OCI-LY3 (cell line): ENCODE measurements around the gene PFKFB3.
"Not testable (repeated sequence)": the region's sequence is repeated elsewhere in the genome, so short reads cannot be mapped to it uniquely, and the experiment has no call there.

ENCODE experiments used
- H2AFZ ChIP-seq: fragments of 200-600, 300-600 bp; shearing (Covaris generic); 2 replicates; pipeline ENCODE4 v1.6.0; 2014; ENCODE audit warnings: antibody characterized with exemption, low read depth, low read length
- H3K27ac ChIP-seq: fragments of 200-600, 300-600 bp; sonication (generic); 2 replicates; pipeline ENCODE4 v1.5.1; 2014; ENCODE audit warnings: mild to moderate bottlenecking, low read length, moderate library complexity, mixed read lengths
- H3K27me3 ChIP-seq: fragments of 200-600, 300-600 bp; sonication (generic); 2 replicates; pipeline ENCODE4 v1.6.1; 2014; ENCODE audit warnings: low read depth, low read length, mixed read lengths
- H3K36me3 ChIP-seq: fragments of 200-600, 300-600 bp; sonication (generic); replicated peaks from 2 replicates; pipeline ENCODE3; 2014; ENCODE audit warnings: low read depth, low read length, mixed read lengths
- H3K4me1 ChIP-seq: fragments of 300-600, 200-600 bp; sonication (generic); 2 replicates; pipeline ENCODE4 v1.6.1; 2014; ENCODE audit warnings: low read length, mixed read lengths
- H3K4me2 ChIP-seq: fragments of 200-600, 300-600 bp; sonication (generic); 2 replicates; pipeline ENCODE4 v1.6.1; 2014; ENCODE audit warnings: low read length, mixed read lengths
- H3K4me3 ChIP-seq: fragments of 300-600, 200-600 bp; sonication (generic); 2 replicates; pipeline ENCODE4 v1.5.1; 2014; ENCODE audit warnings: antibody characterized with exemption, mild to moderate bottlenecking, low read length, moderate library complexity
- H3K79me2 ChIP-seq: fragments of 300-600, 200-600 bp; shearing (Covaris generic); 2 replicates; pipeline ENCODE4 v1.6.1; 2014; ENCODE audit warnings: mild to moderate bottlenecking, low read length, mixed read lengths
- H3K9ac ChIP-seq: fragments of 300-600, 200-600 bp; shearing (Covaris generic); 2 replicates; pipeline ENCODE4 v1.6.0; 2014; ENCODE audit warnings: mild to moderate bottlenecking, low read length, moderate library complexity
- H3K9me3 ChIP-seq: fragments of 200-600, 300-600 bp; shearing (Covaris generic); 2 replicates; pipeline ENCODE4 v1.6.1; 2014; ENCODE audit warnings: low read length, mixed read lengths; ENCODE audit not compliant: insufficient read depth
- H4K20me1 ChIP-seq: fragments of 200-600, 300-600 bp; sonication (generic); 2 replicates; pipeline ENCODE4 v1.6.1; 2016; ENCODE audit warnings: low read length, mixed read lengths; ENCODE audit not compliant: insufficient read depth
- EZH2phosphoT487 ChIP-seq: fragments of 200-600 bp; shearing (Covaris generic); IDR thresholded peaks from 2 replicates; pipeline ENCODE4 v1.6.1; 2018; ENCODE audit warnings: antibody characterized with exemption, mixed run types, low read depth
- TF ChIP-seq, protein P1 (sequence below): fragments of 200-600, 300-600 bp; sonication (generic); IDR thresholded peaks from 2 replicates; pipeline ENCODE4 v1.5.1; 2014; ENCODE audit warnings: antibody characterized with exemption, low read length, low read depth

Gene PFKFB3

DNA sequence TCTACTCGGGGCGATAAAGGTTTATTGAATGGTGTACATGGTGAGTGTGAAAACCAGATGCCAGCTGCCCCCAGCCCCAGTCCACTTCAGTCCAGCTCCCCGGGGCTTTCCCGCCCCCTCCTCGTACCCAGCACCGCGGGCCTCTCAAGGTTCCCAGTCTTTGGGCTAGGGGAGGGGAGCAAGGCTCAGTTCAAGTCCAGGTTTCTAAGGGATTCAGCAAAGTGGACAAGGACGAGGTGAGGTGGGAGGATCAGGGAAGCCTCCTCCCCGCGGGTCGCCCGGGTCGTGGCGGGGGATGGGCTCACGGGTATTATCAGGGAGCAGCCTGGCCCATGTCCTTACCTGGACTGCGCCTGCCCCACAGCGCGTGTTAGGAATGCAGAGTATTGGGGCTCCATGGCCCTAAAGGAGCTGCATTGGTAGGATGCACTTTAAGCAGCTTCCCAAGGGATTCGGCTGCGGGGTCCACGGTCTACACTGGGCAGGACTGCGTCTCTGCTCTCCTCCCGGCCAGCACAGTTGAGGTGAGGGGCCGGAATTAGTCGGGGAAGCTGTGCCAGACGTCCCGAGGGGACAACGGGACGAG, 541 bp upstream of the PFKFB3 start:
- H3K27ac ChIP-seq: peak overlapping the region; percentile 71
- peaks cover 20% of the 10 kb centered on the region for H4K20me1 ChIP-seq
- H3K9ac ChIP-seq: peak overlapping the region; percentile 77
- peak overlapping the region; percentile 98 for H3K4me3 ChIP-seq
- no peak for TF ChIP-seq EZH2phosphoT487
- TF ChIP-seq, protein P1, sequence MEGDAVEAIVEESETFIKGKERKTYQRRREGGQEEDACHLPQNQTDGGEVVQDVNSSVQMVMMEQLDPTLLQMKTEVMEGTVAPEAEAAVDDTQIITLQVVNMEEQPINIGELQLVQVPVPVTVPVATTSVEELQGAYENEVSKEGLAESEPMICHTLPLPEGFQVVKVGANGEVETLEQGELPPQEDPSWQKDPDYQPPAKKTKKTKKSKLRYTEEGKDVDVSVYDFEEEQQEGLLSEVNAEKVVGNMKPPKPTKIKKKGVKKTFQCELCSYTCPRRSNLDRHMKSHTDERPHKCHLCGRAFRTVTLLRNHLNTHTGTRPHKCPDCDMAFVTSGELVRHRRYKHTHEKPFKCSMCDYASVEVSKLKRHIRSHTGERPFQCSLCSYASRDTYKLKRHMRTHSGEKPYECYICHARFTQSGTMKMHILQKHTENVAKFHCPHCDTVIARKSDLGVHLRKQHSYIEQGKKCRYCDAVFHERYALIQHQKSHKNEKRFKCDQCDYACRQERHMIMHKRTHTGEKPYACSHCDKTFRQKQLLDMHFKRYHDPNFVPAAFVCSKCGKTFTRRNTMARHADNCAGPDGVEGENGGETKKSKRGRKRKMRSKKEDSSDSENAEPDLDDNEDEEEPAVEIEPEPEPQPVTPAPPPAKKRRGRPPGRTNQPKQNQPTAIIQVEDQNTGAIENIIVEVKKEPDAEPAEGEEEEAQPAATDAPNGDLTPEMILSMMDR: no peak
- H3K79me2 ChIP-seq: peaks cover 18% of the 10 kb centered on the region
- peaks cover 16% of the 10 kb centered on the region for H3K4me1 ChIP-seq
- H2AFZ ChIP-seq: no peak overlapping the region
- no peaks in the 10 kb centered on the region for H3K9me3 ChIP-seq
- H3K27me3 ChIP-seq: no peaks in the 10 kb centered on the region
- peaks cover 11% of the 10 kb centered on the region for H3K36me3 ChIP-seq
- peak overlapping the region; percentile 100 for H3K4me2 ChIP-seq

DNA sequence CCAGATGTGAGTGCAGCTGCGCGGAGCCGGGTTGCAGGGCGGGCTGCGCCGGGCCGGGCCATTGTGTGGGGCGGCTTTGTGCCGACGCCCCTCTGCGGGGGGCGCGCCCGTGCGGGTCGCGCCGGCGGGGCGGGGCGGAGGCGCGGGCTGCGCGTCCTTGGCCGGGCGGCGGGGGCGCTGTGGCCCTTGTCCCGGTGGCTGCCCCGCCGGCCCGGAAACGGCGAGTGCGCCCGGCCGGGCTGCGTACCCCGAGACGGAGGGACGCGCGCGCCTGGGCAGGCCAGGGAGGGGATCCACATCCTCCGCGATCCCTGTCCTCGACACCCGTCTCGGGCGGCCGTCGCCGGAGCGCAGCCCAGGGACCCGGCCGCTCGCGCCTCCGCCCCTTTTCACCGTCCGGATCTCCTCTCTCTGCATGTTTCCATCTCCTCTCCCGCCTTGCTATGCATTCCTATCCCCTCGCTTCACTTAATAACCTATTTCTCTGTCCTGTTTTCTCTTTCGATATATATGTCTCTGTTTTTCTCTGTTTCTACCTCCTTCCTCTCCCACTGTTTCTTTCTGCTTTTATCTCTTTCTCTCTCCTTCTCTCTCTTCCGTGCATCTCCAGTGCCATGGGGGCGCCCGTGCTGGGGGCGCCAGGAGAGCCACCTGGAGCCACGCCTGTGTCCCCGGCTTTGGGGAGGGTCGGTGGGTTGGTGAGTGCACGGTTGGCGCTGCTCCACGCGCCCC, 765 bp downstream of the PFKFB3 start:
- H3K4me1 ChIP-seq: peaks cover 16% of the 10 kb centered on the region
- H4K20me1 ChIP-seq: peaks cover 33% of the 10 kb centered on the region
- TF ChIP-seq, protein P1: no peak
- TF ChIP-seq EZH2phosphoT487: no peak
- H3K9me3 ChIP-seq: no peaks in the 10 kb centered on the region
- H3K27ac ChIP-seq: peak overlapping the region; percentile 46
- H3K79me2 ChIP-seq: peaks cover 27% of the 10 kb centered on the region
- peak overlapping the region; percentile 100 for H3K4me2 ChIP-seq
- no peak overlapping the region for H2AFZ ChIP-seq
- peaks cover 11% of the 10 kb centered on the region for H3K36me3 ChIP-seq
- no peaks in the 10 kb centered on the region for H3K27me3 ChIP-seq
- H3K4me3 ChIP-seq: peak overlapping the region; percentile 98
- H3K9ac ChIP-seq: peak overlapping the region; percentile 72

DNA sequence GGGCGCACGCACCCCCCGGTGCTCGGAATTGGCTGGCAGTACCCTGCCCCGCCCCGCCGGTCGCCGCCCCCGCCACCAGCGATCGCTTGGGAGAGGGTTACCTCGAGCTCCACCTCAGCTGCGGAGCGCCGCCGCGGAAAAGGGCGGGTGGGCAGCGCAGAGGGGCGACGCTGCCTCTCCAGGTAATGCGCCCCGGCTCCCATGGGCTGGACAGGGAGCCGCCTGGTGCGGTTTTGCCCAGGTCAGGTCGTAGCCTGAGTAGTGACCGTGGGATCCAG, 1.3 kb downstream of the PFKFB3 start:
- H3K9ac ChIP-seq: peak overlapping the region; percentile 65
- peaks cover 16% of the 10 kb centered on the region for H3K4me1 ChIP-seq
- H3K4me2 ChIP-seq: peak overlapping the region; percentile 90
- H3K36me3 ChIP-seq: peaks cover 11% of the 10 kb centered on the region
- no peaks in the 10 kb centered on the region for H3K27me3 ChIP-seq
- H3K4me3 ChIP-seq: peak overlapping the region; percentile 98
- H3K9me3 ChIP-seq: no peaks in the 10 kb centered on the region
- no peak overlapping the region for H3K27ac ChIP-seq
- TF ChIP-seq EZH2phosphoT487: no peak
- H2AFZ ChIP-seq: no peak overlapping the region
- peaks cover 38% of the 10 kb centered on the region for H4K20me1 ChIP-seq
- peaks cover 32% of the 10 kb centered on the region for H3K79me2 ChIP-seq

DNA sequence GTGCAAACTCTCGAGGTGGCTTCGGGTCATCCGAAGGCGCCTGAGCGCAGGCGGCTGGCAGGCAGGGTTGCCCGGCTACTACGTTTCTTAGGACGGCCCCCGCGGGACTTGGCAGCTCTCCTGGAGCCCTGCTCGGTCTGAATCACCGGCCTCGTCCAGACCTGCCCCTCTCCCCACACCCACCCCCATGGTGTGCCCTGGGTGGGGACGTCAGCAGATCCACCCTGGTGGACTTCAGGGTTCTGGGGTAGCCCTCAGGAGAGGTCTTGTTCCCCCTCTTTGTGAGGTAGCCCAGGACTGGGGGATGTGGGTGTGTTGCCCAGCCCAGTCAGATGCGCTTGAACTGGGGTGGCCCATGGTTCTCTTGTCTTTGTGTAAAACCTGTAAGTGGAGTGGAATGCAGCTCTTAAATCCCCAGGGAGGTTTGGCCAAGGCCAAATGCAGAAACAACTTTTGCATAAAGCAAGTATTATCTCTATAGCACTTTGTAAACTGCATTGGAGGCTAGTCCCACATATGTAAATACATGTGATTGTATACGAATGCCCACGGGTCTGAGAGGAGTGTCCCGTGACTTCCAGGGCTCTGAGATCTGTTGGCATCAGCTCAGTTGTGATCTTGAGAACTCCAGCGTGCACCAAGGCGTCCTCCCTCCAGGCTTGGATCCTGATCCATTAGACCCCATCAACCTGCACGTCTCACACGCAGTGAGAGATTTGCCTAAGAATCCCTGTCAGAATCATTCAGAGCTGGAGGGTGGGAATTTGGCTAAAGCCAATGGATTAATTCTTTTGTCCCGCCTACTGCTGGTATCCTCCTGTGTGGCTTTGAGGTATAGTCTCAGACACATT, 1.8 kb downstream of the PFKFB3 start:
- Histone ChIP-seq H3K9me3 (no peaks in the 10 kb centered on the region), H3K4me3 (peak overlapping the region; percentile 98), H3K9ac (0 out of 2 replicates have a peak overlapping the region, but pooled peaks have one; percentile 65), H3K27me3 (no peaks in the 10 kb centered on the region), H3K27ac (no peak overlapping the region), H3K4me2 (peak overlapping the region; percentile 90), H2AFZ (no peak overlapping the region), H3K4me1 (peaks cover 16% of the 10 kb centered on the region), H3K79me2 (peaks cover 35% of the 10 kb centered on the region), H4K20me1 (peaks cover 42% of the 10 kb centered on the region), H3K36me3 (peaks cover 11% of the 10 kb centered on the region)
- TF ChIP-seq, protein P1: no peak
- no peak for TF ChIP-seq EZH2phosphoT487

DNA sequence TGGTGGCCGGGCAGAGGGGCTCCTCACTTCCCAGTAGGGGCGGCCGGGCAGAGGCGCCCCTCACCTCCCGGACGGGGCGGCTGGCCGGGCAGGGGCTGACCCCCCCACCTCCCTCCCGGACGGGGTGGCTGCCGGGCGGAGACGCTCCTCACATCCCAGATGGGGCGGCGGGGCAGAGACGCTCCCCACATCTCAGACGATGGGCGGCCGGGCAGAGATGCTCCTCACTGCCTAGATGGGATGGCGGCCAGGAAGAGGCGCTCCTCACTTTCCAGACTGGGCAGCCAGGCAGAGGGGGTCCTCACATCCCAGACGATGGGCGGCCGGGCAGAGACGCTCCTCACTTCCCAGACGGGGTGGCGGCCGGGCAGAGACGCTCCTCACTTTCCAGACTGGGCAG, 3.8 kb downstream of the PFKFB3 start:
- H3K9ac ChIP-seq, H3K4me3 ChIP-seq, H3K27me3 ChIP-seq, H2AFZ ChIP-seq, H3K4me2 ChIP-seq, H3K9me3 ChIP-seq, H3K27ac ChIP-seq: not testable (repeated sequence)
- Histone ChIP-seq H3K4me1 (peaks cover 11% of the 10 kb centered on the region), H3K36me3 (peaks cover 11% of the 10 kb centered on the region), H3K79me2 (peaks cover 43% of the 10 kb centered on the region), H4K20me1 (peaks cover 49% of the 10 kb centered on the region)
